Measurements from ENCODE around the gene CEBPB. TPM values are rescaled to one million over a fixed set of nuclear protein-coding genes. Genes with fewer than 3 reads are reported as not detected.

The CEBPB gene
- total RNA-seq, 1 experiment from 2014 or later = 226 TPM

DNA sequence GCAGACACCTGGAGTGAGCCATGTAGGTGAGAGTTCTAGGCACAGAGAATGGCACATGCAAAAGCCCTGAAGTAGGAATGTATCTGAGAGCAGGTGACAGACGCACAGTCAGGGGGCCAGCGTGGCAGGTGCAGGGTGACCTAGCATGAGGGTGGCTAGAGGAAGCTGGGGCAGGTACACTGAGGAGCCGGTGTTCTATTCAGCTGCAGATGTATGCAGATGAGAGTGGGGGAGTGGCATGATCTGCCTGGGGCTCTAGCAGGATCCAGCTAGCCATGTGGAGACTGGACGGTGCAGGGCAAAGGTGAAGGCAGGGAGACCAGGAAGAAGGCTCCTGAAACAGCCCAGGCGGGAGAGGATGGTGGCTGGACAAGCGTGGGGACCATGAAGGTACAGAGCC, 47.8 kb upstream of the CEBPB start:
- Mint-ChIP-seq H3K4me1 (ENCODE audit: insufficient read depth, unreplicated experiment) (peaks cover 55% of the 10 kb centered on the region), H3K27me3 (ENCODE audit: insufficient read depth, unreplicated experiment) (no peaks in the 10 kb centered on the region), H3K36me3 (ENCODE audit: insufficient read depth, unreplicated experiment) (peaks cover 35% of the 10 kb centered on the region), H3K4me3 (ENCODE audit: unreplicated experiment) (no peak overlapping the region), H3K27ac (ENCODE audit: low read depth, unreplicated experiment) (peak overlapping the region; percentile 93), H3K9me3 (ENCODE audit: unreplicated experiment) (no peaks in the 10 kb centered on the region)
- POLR2A ChIA-PET = interaction anchor here (3.5 to 19.2 kb wide), 4 partner anchors 9 to 30 kb away, joined by 12 to 386 read pairs (median 66); partner anchors contain the start of genes PEDS1 and UBE2V1
- TF ChIP-seq CTCF (IDR thresholded peaks at IDR 0.05; ENCODE audit: unreplicated experiment) = no peak
- no peak for DNase-seq (ENCODE audit: unreplicated experiment)
- BruUV-seq (replicated peaks) = no TSS peak
- intact Hi-C loops (cut with micrococcal nuclease) = no loop called here
- CTCF ChIA-PET = interaction anchor here (3.9 to 9.5 kb wide), 2 partner anchors 10 to 22 kb away, joined by 38 to 129 read pairs; partner anchors contain the start of gene PEDS1

GRCh38 chr20:50144362-50144761, 46.3 kb upstream of the CEBPB start:
- peak; percentile 99 for DNase-seq (ENCODE audit: unreplicated experiment)
- ChIA-PET POLR2A (interaction anchor here (0.7 to 19.2 kb wide), 32 partner anchors 9 to 787 kb away, joined by 3 to 386 read pairs (median 4); partner anchors contain the start of genes ADNP, PARD6B, PEDS1 and UBE2V1), CTCF (interaction anchor here (0.7 to 9.5 kb wide), 11 partner anchors 9 to 73 kb away, joined by 3 to 129 read pairs (median 5); partner anchors contain the start of gene PEDS1)
- no peaks in the 10 kb centered on the region for H3K9me3 Mint-ChIP-seq (ENCODE audit: unreplicated experiment)
- intact Hi-C loops (cut with micrococcal nuclease) = loop anchor here (2.0 kb wide), 1 partner anchor 24 kb away; no protein-coding TSS in a partner anchor
- no peak for TF ChIP-seq CTCF (IDR thresholded peaks at IDR 0.05; ENCODE audit: unreplicated experiment)
- H3K27me3 Mint-ChIP-seq (ENCODE audit: insufficient read depth, unreplicated experiment) = no peaks in the 10 kb centered on the region
- peak overlapping the region; percentile 91 for H3K27ac Mint-ChIP-seq (ENCODE audit: low read depth, unreplicated experiment)
- H3K36me3 Mint-ChIP-seq (ENCODE audit: insufficient read depth, unreplicated experiment) = peaks cover 33% of the 10 kb centered on the region
- H3K4me3 Mint-ChIP-seq (ENCODE audit: unreplicated experiment) = peak overlapping the region; percentile 39
- BruUV-seq (replicated peaks) = no TSS peak
- peaks cover 54% of the 10 kb centered on the region for H3K4me1 Mint-ChIP-seq (ENCODE audit: insufficient read depth, unreplicated experiment)

DNA sequence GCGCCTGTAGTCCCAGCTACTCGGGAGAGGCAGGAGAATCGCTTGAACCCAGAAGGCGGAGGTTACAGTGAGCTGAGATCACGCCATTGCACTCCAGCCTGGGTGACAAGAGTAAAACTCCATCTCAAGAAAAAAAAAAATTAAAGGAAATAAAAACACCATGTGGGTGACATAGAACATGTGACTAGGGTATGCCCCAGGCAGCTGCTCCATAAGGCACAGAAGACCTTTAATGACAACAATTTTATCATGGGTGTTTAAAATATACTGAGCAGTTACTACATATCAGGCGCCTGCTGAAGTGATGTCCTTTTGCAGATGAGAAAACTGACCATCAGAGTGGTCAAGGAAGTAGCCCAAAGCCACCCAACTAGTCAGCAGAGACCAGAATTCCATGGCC, 45.1 kb upstream of the CEBPB start:
- DNase-seq (ENCODE audit: unreplicated experiment) = no peak
- Mint-ChIP-seq H3K27ac (ENCODE audit: low read depth, unreplicated experiment) (peak overlapping the region; percentile 96), H3K9me3 (ENCODE audit: unreplicated experiment) (no peaks in the 10 kb centered on the region), H3K4me1 (ENCODE audit: insufficient read depth, unreplicated experiment) (peaks cover 54% of the 10 kb centered on the region), H3K4me3 (ENCODE audit: unreplicated experiment) (no peak overlapping the region), H3K36me3 (ENCODE audit: insufficient read depth, unreplicated experiment) (peaks cover 28% of the 10 kb centered on the region), H3K27me3 (ENCODE audit: insufficient read depth, unreplicated experiment) (no peaks in the 10 kb centered on the region)
- BruUV-seq (replicated peaks) = no TSS peak
- intact Hi-C loops (cut with micrococcal nuclease) = loop anchor here (2.0 kb wide), 1 partner anchor 25 kb away; no protein-coding TSS in a partner anchor
- ChIA-PET CTCF (interaction anchor here (0.7 to 9.5 kb wide), 5 partner anchors 11 to 215 kb away, joined by 4 to 129 read pairs (median 10); no protein-coding TSS in a partner anchor), POLR2A (interaction anchor here (2.1 to 19.2 kb wide), 6 partner anchors 8 to 284 kb away, joined by 7 to 386 read pairs (median 69); partner anchors contain the start of genes PEDS1 and UBE2V1)
- no peak for TF ChIP-seq CTCF (IDR thresholded peaks at IDR 0.05; ENCODE audit: unreplicated experiment)

DNA sequence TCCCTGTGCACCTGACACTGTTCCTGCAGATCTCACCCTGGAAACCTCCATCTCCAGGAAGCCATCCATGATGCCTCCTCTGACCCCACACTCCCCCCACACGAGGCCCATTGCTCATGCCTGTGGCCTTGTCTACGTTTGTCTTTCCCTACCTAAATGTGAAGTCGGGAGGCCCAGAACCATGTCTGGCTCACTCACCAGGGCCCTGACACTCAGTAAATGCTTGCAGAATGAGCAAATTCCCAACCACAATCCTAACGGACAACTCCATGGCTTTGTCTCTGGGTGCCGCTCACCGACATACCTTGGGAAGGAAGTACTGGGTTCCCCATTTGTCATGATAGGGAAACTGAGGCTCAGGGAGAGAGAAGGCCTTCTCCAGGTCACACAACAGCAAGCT, 44.4 kb upstream of the CEBPB start:
- Mint-ChIP-seq H3K36me3 (ENCODE audit: insufficient read depth, unreplicated experiment) (peaks cover 34% of the 10 kb centered on the region), H3K9me3 (ENCODE audit: unreplicated experiment) (no peaks in the 10 kb centered on the region), H3K4me3 (ENCODE audit: unreplicated experiment) (peak overlapping the region; percentile 61), H3K4me1 (ENCODE audit: insufficient read depth, unreplicated experiment) (peaks cover 59% of the 10 kb centered on the region), H3K27ac (ENCODE audit: low read depth, unreplicated experiment) (peak overlapping the region; percentile 96), H3K27me3 (ENCODE audit: insufficient read depth, unreplicated experiment) (no peaks in the 10 kb centered on the region)
- BruUV-seq (replicated peaks) = TSS peak; percentile 1
- POLR2A ChIA-PET = interaction anchor here (4.4 to 19.2 kb wide), 3 partner anchors 12 to 34 kb away, joined by 46 to 386 read pairs (median 375); partner anchors contain the start of gene UBE2V1
- DNase-seq (ENCODE audit: unreplicated experiment) = no peak
- intact Hi-C loops (cut with micrococcal nuclease) = no loop called here
- TF ChIP-seq CTCF (IDR thresholded peaks at IDR 0.05; ENCODE audit: unreplicated experiment) = no peak
- CTCF ChIA-PET = interaction anchor here (1.6 to 9.5 kb wide), 4 partner anchors 23 to 28 kb away, joined by 11 to 408 read pairs (median 71); partner anchors contain the start of gene UBE2V1
